T follicular helper cell (primary cell): Measurements from ENCODE around the gene LRRC3.
"Not testable (repeated sequence)": the region's sequence is repeated elsewhere in the genome, so short reads cannot be mapped to it uniquely, and the experiment has no call there.

Source experiments
- DNase-seq: peaks from one replicate; pipeline ENCODE4 v3.0.0-alpha.2; 2020; ENCODE audit warnings: low read depth

Gene LRRC3

DNA sequence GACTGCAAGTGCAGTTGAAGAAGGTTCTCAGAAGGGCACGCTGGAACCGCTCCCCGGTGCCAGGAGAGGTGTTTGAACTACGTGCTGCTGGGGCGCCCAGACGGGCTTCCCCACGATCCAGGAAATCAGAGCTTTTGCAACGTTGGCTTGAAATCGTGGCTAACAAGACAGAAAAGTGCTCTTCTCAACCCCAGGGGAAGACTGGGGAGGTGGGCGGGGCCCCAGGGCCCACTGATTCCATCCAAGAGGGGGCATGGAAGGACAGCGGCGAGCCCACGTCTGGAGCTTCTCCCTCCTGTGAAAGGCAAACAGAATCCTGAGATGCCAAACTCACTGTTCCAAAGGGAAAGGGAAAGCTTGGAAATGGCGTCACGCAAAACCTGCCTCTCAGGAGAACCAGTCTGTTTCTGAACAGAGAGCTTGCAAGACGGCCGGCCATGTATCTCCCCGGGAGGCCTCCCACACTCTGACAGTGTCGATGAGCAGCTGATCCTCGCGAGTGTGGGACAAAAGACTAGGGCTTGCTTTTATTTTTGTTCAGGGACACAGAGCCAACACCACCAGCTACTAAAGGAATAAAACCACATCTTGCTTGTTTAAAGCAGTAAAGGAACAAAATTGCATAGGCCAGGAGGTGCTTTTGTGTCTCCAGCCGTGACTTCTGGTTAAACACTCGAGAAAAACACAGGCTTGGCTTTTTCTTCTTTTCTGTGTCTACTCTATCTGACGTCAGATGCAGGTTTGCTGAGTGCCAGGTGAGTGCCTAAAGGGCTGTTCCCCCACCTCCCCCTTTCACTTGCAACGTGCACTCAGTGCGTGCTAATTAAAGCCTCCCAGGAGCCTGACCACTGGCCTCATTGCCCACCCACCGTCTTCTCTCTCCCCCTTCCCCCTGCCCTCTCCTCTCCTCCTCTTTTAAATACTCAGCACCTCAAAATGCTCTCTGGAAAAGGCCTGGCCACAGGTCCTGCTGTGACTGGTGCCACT is 41.5 kb downstream of the LRRC3 start:
- DNase-seq = no peak

DNA sequence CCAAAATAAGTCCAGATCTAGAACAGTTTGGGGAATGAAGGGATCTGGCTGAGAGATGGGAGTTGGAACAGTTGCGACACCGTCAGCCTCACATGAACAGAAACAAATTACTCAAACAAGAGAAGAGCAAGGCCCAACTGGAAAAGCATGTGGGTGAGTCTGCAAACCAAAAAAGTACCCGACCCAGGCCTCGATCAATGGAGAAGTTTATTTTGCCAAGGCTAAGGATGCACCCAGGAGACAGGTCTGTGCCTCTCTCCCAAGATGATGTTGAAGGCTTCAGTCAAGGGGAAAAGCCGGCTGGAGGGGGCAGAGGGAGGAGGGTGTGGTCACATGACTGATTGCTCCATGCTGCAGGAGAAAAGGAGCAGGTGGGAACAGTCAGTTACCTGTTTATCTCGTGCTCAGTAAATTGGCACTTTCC is 42.4 kb downstream of the LRRC3 start:
- no peak for DNase-seq

DNA sequence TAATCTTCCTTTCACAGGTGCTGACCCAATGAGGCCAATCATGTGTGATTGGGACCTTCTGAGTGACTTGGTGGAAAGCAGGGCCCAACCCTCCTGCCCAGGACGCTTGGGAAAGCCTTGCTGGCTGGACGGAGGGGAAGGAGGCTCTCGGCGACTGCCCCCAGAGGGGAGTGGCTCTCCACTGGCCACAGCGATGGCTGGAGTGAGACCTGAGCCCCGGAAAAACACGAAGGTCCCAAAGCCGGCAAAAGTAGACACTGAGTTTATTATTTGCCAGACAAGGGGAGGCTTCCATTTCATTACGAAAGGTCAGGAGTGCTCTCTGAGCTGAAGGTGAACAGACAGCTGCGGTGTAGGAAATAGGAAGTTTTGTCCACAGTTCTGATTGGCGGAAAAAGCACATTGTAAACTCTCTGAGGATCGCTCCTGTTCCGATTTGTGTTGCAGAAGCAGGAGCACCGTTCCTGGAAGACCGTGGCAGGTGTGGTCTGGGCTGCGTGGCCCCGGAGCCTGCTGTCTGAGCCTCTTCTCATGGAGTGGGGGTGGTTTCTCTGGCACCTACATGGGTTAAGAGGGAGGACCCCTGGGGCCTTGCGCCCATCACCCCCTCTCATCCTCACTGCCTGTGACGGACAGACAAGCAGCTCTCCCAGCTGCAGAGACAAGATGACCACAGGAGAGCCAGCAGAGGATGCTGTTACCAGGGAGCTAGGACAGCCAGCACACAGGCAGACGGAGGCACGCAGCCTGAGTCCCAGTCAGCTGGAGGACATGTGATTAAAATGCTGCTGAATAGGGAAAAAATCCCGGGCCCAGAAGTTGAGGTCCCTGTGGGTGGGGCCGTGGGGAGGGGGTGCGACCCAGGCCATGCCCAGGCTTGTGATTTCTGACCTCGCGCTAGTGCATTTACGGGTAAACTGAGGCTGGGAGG is 43.2 kb downstream of the LRRC3 start:
- no peak for DNase-seq

DNA sequence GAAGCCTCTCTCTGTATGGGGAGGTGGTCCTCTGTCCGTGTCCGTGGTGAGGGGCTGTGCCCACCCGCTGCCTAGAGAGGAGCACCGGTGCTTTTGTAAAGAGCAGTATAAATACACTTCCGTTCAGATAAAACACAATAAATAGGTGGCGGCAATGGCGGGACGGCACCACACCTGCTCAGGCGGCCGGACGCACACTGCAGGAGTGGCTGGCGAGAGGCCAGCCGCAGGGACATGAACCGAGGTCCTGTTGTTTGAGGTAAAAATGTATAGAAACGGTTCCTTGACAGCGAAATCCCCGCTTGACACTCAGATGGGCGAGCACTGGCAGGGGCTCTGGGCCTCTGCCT is 43.9 kb downstream of the LRRC3 start:
- DNase-seq = no peak

DNA sequence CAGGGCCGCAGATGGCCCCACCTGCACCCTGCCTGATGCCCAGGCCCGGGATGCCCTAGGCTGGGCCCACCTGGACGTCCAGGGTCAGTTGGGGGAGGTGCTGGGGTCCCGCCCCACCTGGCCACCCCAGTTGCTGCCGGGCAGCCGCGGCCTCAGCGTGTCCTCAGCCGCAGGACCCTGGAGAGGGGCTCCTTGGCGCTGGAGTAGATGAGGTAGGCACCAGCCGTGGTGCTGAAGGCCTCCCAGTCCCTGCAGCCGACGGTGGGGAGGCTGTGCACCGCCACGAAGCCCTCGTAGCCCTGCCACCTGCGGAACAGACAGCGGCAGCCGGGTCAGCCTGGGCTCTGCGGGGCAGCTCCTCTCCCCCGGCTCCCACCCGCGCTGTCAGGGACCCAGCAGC is 44.3 kb downstream of the LRRC3 start:
- no peak for DNase-seq

DNA sequence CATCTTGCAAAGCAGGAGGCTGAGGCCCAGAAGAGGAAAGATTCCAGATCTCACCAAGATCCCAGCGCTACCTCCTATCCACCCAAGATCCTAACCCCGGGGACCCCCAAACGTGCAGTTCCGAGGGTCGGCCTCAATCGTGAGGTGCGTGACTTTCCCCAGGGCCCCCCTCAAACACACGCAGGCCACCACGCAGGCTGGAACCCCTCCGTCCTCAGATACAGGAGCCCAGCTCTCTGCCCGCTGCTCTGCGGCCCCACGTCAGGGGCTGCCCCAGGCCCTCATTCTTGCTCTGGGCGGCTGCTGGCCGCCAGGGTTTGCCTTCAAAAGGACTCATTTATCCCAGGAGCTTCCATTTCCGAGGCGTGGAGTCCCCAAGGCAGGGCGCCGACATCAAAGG is 44.8 kb downstream of the LRRC3 start:
- no peak for DNase-seq

DNA sequence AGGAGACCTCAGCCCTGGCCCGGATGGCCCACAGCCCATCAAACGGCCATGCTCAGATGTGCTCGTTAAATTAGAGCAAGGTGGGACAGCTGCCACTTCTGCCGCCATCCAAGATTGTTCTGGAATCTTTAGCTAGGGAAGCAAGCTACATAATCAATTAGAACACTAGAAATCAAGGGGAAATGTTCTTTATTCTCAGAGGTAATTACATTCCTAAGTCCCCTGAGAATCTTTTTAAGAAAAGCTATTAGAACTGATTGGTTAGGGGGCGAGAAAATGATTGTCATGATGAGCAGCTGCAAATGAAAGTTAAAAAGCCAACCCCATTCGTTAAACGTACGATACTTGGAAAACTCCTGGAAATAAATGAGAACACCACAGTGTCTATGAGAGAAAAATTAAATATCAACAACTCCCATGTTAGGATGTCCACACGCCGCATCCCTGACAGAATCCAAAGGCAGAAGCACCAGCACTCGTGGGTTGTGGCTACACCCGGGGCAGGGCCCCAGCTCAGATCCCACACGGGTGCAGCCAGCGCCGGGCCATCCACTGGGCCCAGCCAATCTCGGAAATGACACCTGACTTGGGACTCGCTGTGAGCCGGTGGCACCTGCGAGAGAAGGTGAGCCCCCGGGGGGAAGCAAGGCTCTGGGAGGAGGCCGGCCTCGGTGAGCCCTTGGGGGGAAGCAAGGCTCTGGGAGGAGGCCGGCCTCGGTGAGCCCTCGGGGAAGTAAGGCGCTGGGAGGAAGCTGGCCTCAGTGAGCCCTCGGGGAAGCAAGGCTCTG is 47.1 kb downstream of the LRRC3 start:
- DNase-seq = no peak

DNA sequence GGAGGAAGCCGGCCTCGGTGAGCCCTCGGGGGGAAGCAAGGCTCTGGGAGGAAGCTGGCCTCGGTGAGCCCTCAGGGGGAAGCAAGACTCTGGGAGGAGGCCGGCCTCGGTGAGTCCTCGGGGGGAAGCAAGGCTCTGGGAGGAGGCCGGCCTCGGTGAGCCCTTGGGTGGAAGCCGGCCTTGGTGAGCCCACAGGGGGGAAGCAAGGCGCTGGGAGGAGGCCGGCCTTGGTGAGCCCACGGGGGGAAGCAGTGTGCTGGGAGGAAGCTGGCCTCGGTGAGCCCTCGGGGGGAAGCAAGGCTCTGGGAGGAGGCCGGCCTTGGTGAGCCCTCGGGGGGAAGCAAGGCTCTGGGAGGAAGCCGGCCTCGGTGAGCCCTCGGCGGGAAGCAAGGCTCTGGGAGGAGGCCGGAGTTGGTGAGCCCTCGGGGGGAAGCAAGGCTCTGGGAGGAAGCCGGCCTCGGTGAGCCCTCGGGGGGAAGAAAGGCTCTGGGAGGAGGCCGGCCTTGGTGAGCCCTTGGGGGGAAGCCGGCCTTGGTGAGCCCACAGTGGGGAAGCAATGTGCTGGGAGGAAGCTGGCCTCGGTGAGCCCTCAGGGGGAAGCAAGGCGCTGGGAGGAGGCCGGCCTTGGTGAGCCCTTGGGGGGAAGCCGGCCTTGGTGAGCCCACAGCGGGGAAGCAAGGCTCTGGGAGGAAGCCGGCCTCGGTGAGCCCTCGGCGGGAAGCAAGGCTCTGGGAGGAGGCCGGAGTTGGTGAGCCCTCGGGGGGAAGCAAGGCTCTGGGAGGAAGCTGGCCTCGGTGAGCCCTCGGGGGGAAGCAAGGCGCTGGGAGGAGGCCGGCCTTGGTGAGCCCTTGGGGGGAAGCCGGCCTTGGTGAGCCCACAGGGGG is 47.9 kb downstream of the LRRC3 start:
- DNase-seq = not testable (repeated sequence)

DNA sequence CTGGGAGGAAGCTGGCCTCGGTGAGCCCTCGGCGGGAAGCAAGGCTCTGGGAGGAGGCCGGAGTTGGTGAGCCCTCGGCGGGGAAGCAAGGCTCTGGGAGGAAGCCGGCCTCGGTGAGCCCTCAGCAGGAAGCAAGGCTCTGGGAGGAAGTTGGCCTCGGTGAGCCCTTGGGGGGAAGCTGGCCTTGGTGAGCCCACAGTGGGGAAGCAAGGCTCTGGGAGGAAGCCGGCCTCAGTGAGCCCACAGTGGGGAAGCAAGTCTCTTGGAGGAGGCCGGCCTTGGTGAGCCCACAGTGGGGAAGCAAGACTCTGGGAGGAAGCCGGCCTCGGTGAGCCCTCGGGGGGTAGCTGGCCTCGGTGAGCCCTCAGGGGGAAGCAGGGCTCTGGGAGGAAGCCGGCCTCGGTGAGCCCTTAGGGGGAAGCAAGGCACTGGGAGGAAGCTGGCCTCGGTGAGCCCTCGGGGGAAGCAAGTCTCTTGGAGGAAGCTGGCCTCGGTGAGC is 48.6 kb downstream of the LRRC3 start:
- no peak for DNase-seq

DNA sequence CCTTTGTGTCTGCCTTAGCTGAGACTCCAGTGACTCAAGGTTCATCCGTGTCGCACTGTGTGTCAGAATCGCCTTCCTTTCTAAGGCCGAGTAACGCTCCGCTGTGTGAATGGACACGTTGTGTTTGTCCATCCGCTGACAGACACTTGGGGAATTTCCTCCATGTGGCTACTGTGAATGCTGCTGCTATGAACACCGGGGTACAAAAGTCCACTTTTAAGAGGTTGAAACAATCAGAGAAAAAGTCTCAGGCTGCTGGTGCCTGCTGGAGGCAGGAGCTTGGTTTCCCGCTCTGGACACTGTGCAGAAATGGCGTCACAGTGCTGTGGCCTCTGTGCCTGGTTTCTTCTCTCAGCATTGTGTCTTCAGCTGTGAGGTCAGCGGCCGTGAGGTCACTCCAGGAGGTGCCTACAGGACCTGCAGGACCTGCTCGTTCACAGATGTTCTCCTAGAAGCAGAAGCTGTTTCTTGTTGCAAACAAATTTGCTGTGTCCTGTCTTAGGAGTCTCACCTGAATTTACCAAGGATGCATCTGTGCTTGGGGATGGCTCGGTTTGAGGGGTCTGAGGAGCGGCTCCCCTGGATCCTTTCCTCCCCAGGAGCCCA is 50.5 kb downstream of the LRRC3 start:
- no peak for DNase-seq

DNA sequence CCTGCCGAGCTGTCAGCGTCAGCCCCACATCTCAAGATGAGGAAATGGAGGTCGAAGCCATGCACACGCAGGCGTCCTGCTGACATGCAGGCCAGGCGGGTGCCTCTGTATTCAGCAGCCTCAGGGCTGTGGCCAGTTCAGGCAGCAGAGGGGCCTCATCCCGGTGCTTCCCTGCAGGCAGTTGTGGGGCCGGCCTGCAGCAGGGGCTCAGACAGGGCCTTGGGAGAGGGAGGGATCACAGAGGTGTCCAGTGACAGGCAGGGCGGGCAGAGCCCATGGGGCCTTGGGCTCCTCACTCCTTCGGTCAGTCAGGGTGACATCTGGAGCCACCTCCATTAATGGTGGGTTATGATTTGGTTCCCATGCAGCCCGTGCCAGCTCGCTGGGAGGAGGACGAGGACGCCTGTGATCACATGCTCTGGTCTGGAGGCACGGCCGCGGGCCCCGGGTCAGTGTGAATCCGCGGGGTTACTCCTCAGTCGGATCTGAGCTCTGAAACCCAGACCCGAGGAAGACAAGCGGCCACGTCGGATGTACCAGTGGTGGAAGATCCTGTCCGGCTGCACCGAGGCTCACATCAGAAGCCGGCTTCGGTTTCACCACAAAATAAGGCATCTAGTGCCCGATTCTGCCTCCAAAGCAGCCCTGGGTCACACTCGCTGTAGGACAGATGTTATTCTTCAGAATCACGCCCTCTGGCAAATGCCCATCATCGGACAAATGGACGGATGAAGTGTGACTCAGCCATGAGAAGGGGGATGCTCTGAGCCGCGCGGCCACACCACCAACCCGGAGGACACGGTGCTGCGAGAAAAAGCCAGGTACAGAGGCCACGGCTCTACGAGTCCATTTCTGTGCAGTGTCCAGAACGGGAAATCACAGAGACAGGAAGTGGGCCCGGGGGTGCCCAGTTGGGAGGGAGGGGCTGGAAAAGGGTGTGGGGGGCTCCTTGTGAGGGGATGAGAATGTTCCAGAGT is 51.3 kb downstream of the LRRC3 start:
- no peak for DNase-seq

DNA sequence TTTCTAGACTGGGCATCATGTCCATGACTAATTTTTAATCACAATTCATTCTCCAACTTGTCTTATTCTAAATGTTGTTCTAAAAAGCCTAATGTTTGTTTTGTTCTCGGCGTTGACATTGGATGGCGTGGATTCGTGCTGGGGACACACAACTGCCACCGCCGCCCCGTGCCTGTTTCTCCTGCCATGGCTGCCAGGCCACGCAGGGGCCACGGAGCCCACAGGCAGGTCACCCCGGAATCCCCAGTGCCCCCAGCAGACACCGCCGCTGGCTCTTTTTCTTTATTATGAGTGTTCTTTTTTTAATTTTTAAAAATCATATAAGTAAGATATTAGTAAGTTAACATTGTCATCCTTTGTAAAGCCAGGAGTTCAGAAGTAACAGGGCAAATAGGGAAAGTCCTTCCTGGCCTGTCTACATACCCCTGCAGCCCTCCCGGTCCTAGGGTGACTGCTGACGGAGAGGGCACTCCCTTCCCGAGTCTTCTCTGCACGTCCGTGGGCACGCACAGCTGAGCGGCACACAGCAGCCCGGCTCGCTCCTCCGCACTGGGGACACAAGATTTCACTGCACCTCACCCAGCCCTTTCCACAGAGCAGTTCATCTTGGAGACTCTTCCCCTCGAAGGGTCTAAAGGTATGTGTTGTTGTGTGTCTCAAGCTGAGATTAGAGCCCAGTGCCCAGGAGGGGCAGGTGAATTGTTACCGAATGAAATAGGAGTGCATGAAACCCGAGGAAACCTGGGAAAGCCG is 52.5 kb downstream of the LRRC3 start:
- no peak for DNase-seq

DNA sequence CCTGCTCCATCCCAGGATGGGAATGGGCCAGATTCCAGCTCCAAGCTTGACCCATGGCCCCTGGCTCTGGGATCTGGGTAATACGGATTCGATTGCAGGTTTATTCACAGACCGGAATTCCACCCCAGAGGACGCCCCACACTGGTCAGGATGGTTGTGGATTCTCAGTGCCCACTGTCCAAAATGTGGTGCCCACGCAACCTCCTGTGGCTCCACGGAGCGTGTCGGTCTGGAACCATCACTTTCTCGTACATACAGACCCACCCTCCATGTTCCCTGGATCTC is 53.1 kb downstream of the LRRC3 start:
- no peak for DNase-seq

DNA sequence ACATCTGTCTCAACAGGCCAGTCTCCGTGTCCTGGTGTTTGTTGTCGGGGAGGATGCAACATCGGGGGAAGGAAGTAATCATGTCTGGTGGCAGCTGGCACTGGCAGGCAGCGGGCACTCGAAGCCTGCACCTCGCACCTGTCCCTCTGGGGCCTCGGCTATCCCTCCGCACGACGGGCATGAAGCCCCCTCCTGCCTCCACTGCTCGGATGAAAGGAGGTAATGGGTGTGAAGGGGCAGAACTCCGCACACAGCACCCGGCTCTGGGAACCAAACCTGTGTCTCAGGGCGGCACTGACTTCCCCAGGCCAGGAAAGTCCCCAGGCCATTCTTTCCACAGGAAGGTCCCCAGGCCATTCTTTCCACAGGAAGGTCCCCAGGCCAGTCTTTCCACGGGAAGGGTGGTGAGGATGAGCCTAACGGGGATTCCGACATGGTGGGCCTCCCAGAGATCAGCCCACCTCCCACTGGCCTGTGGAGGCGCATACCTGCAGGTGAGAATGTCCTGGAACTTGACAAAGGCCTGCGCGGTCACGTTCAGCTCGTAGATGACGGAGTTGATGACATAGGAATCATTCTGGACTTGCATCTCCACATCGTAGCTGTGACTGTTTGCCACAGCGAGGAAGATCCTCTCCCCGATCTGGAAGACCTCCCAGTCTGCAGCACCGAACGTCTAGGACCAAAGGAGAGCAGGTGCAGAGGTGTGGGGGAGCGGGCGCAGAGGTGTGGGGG is 53.6 kb downstream of the LRRC3 start:
- no peak for DNase-seq

DNA sequence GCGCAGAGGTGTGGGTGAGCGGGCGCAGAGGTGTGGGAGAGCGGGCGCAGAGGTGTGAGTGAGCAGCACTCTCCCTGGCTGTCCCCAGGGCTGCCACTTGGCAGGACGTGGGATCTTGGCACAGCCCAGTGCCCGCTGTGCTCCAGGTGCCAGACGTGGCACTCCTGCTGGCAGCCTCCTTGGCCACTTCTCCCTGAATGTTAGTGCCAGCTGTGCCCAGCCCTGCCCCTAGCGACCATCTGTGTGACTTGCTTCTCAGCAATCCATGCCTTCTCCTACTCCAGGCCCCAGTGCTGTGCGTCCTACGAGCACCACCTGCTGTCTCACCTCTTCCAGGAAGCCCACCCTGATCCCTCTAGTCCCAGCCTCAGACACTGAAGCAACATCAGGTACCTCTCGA is 54.2 kb downstream of the LRRC3 start:
- no peak for DNase-seq

DNA sequence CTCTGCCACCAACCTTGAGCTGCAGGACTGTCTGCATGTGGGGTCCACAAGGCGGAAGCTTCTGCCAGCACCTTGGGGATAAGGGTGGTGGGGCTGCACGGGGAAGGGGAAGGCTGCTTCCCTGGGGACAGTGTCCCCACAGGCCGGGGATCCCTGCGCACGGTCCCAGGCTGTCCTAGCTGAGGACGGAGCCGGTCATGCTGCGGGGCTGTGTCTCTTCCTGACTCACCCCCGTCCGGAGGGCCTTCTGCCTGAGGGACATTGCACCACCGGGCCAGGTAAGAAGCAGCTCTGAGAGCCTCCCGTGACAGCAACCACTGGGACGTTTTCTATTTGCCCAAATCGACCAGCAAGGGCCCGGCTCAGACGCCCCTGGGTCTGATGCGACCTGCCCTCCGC is 54.8 kb downstream of the LRRC3 start:
- no peak for DNase-seq

DNA sequence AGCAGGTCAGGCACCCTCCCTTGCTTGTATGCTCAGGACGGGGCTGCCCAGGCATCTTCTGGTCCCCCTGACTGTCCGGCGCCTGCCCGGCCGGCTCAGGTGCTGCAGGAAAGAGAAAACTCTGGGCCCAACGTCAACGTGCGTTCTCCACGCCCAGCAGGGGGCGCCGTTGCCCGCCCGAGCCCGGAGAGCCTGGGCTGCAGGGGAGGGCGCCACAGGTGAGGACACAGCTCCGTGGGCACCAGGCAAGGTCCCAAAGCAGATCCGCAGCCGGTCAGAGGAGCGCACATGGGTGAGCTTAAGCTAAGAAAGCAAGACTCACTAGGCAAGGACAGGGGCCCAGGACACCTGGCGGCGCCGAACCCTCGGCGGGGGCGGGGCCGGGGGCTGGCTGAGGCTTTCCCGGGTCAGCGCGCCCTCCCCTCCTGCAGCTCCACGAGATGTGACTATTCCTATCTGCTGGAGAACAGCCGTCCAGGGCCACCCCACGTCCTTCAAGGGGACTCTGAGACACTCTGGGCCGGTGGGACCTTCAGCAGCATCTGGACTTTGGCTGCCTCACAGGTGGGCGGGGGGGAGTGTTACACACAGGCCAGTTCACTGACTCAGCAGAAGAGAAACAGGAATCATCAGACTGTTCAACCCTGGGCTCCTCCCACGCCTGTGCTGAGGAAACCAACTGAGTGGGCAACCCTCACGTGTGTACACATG is 55.4 kb downstream of the LRRC3 start:
- peak; percentile 79 for DNase-seq
